Keratinocyte (primary cell): ENCODE measurements around the gene B3GAT1.

Experiments used
- EZH2 ChIP-seq: IDR thresholded peaks from one replicate; pipeline ENCODE4 v1.6.1; 2012; ENCODE audit warnings: inconsistent platforms, mild to moderate bottlenecking, low read length, moderate library complexity
- TF ChIP-seq, protein P1 (sequence below), 3 experiments: IDR thresholded peaks in 1 of 3; conservative IDR thresholded peaks in 1 of 3; optimal IDR thresholded peaks in 1 of 3; 2 replicates in 2 of 3; 3 replicates in 1 of 3; pipeline versions ENCODE3 to v1.5.1; 2011; ENCODE audit warnings: low read length in 3 of 3, mild to moderate bottlenecking in 3 of 3, moderate library complexity in 2 of 3, control low read depth in 1 of 3, inconsistent platforms in 1 of 3; ENCODE audit not compliant: insufficient read depth in 2 of 3; ENCODE audit errors: extremely low read depth in 1 of 3

- TF ChIP-seq, protein P1, sequence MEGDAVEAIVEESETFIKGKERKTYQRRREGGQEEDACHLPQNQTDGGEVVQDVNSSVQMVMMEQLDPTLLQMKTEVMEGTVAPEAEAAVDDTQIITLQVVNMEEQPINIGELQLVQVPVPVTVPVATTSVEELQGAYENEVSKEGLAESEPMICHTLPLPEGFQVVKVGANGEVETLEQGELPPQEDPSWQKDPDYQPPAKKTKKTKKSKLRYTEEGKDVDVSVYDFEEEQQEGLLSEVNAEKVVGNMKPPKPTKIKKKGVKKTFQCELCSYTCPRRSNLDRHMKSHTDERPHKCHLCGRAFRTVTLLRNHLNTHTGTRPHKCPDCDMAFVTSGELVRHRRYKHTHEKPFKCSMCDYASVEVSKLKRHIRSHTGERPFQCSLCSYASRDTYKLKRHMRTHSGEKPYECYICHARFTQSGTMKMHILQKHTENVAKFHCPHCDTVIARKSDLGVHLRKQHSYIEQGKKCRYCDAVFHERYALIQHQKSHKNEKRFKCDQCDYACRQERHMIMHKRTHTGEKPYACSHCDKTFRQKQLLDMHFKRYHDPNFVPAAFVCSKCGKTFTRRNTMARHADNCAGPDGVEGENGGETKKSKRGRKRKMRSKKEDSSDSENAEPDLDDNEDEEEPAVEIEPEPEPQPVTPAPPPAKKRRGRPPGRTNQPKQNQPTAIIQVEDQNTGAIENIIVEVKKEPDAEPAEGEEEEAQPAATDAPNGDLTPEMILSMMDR (optimal IDR thresholded peaks at IDR 0.05 in 1 of 3, IDR thresholded peaks at IDR 0.05 in 1 of 3, conservative IDR thresholded peaks at IDR 0.05 in 1 of 3; ENCODE audit: extremely low read depth in 1 of 3, insufficient read depth in 2 of 3, low read length in 3 of 3) = no peak
- no peak for TF ChIP-seq EZH2
These were observed 41.3 kb downstream of the B3GAT1 start for GRCh38 chr11:134370526-134371435.
